Astrocyte of the spinal cord (primary cell): ENCODE results near the gene RBMX2.
"Not testable (repeated sequence)": the region's sequence is repeated elsewhere in the genome, so short reads cannot be mapped to it uniquely, and the experiment has no call there.

ENCODE experiments used
- DNase-seq: peaks from one replicate; pipeline ENCODE4 v3.0.0; 2011; ENCODE audit warnings: low read depth, low spot score
- H3K4me3 ChIP-seq: 2 replicates; pipeline ENCODE4 v1.5.1; 2011; ENCODE audit warnings: low read depth, mild to moderate bottlenecking, low read length, moderate library complexity
- CTCF ChIP-seq: IDR thresholded peaks from 2 replicates; pipeline ENCODE4 v1.5.1; 2012; ENCODE audit warnings: low read depth, mild to moderate bottlenecking, low read length, inconsistent platforms
- in situ Hi-C: cut with HindIII; loops from 2 replicates; pipeline ENCODE4 v1.10.0; 2017; ENCODE audit warnings: low sequenced_read_pairs

The RBMX2 gene

DNA sequence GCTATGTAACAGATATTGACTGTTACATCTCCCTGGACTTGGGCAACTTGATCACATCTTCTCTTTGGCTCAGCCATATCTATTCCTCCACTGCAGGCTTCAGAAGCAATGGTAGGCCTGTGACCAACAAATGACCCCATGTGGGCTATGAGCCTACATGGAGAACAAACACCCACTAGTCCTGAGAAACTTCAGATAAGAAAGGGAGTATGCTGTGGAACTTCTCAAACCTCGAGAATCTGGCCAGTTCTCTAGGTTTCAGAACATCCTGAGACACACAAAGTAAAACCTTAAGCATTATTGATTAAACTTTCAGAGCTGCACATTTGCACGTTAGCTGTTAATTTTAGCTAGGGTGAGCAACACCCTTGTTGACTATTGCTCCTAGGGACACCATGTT lies 16.3 kb downstream of the RBMX2 start:
- TF ChIP-seq CTCF: no peak
- no peak for DNase-seq
- in situ Hi-C loops: no loop called here
- H3K4me3 ChIP-seq: no peak overlapping the region

- in situ Hi-C loops: no loop called here
- DNase-seq: no peak
- TF ChIP-seq CTCF: no peak
- H3K4me3 ChIP-seq: no peak overlapping the region
Observed at GRCh38 chrX:130418740-130419139, 17.0 kb downstream of the RBMX2 start.

- in situ Hi-C loops: no loop called here
- H3K4me3 ChIP-seq: no peak overlapping the region
- DNase-seq: no peak
- TF ChIP-seq CTCF: no peak
Observed at GRCh38 chrX:130419263-130419662, 17.5 kb downstream of the RBMX2 start.

GRCh38 chrX:130426531-130426930 lies 24.7 kb downstream of the RBMX2 start:
- no peak overlapping the region for H3K4me3 ChIP-seq
- TF ChIP-seq CTCF: no peak
- in situ Hi-C loops: no loop called here
- no peak for DNase-seq

DNA sequence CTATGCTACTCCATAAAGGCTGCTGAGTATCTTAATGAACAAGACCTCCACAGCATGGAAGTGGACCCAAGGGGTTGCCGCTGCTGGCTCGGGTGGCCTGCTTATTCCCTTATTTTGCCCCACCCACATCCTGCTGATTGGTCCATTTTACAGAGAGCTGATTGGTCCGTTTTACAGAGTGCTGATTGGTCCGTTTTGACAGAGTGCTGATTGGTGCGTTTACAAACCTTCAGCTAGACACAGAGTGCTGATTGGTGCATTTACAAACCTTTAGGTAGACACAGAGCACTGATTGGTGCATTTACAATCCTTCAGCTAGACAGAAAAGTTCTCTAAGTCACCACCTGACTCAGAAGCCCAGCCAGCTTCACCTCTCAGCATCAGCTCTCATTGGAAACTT lies 27.4 kb downstream of the RBMX2 start:
- DNase-seq, in situ Hi-C loops, H3K4me3 ChIP-seq: not testable (repeated sequence)

- no peak for DNase-seq
- no peak overlapping the region for H3K4me3 ChIP-seq
- in situ Hi-C loops: no loop called here
- no peak for TF ChIP-seq CTCF
Observed at GRCh38 chrX:130435937-130436336, 34.1 kb downstream of the RBMX2 start.

- DNase-seq, H3K4me3 ChIP-seq, in situ Hi-C loops: not testable (repeated sequence)
Observed at GRCh38 chrX:130437996-130438395, 36.2 kb downstream of the RBMX2 start.

GRCh38 chrX:130443875-130444274 lies 42.1 kb downstream of the RBMX2 start:
- TF ChIP-seq CTCF: no peak
- no peak overlapping the region for H3K4me3 ChIP-seq
- in situ Hi-C loops: no loop called here
- DNase-seq: no peak
